AG04450 (cell line): ENCODE results near the gene PDE4D. TPM values are rescaled to one million over a fixed set of nuclear protein-coding genes. Genes with fewer than 3 reads are reported as not detected.

Experiments used
- CTCF ChIA-PET: fragments of 300-600, 350-600 bp; formaldehyde crosslinking; extraction: SDS; loops from one replicate; lab custom pipeline; 2022; ENCODE audit warnings: antibody characterized with exemption, inconsistent platforms; lab: Charles Lee
- POLR2A ChIA-PET: fragments of 350-600 bp; formaldehyde crosslinking; extraction: SDS; loops from one replicate; lab custom pipeline; 2021; ENCODE audit warnings: antibody characterized with exemption, inconsistent platforms; lab: Yijun Ruan, JAX
- DNase-seq: peaks from one replicate; pipeline ENCODE4 v3.0.0-alpha.2; 2011; ENCODE audit warnings: low read depth, low spot score
- H3K27ac ChIP-seq: one replicate; pipeline ENCODE4 v1.5.1; 2012; ENCODE audit warnings: low read depth, low read length, control low read depth
- H3K27me3 ChIP-seq: one replicate; pipeline ENCODE4 v1.6.0; 2012; ENCODE audit warnings: low read length; ENCODE audit not compliant: control insufficient read depth, insufficient read depth
- H3K4me3 ChIP-seq: 2 replicates; pipeline ENCODE4 v1.5.1; 2011; ENCODE audit warnings: mild to moderate bottlenecking, low read depth, low read length, control low read depth
- H3K9me3 ChIP-seq: 2 replicates; pipeline ENCODE4 v1.5.1; 2012; ENCODE audit warnings: low read length; ENCODE audit not compliant: control insufficient read depth, insufficient read depth
- CTCF ChIP-seq: IDR thresholded peaks from 2 replicates; pipeline ENCODE4 v1.5.1; 2011; ENCODE audit warnings: low read depth, low read length, control low read depth, inconsistent platforms
- polyA plus RNA-seq: library from polyadenylated mRNA; depleted of rRNA; stranded (reverse); fragments of >200 nt; gene quantifications from 2 replicates; pipeline ENCODE4 v1.2.3, GENCODE V29; 2011

Gene PDE4D
- polyA plus RNA-seq, 1 experiment, result 12.0 TPM

GRCh38 chr5:59241119-59241518, 652.4 kb downstream of the PDE4D start:
- Histone ChIP-seq H3K27ac (no peak overlapping the region), H3K9me3 (no peaks in the 10 kb centered on the region), H3K4me3 (no peak overlapping the region), H3K27me3 (no peaks in the 10 kb centered on the region)
- CTCF ChIA-PET, result no interaction called here
- TF ChIP-seq CTCF, result no peak
- POLR2A ChIA-PET, result no interaction called here
- no peak for DNase-seq

- CTCF ChIA-PET, result interaction anchor here (0.6 kb wide), 1 partner anchor 63 kb away, joined by 3 read pairs; no protein-coding TSS in a partner anchor
- POLR2A ChIA-PET, result no interaction called here
- TF ChIP-seq CTCF, result no peak
- no peaks in the 10 kb centered on the region for H3K9me3 ChIP-seq
- H3K27ac ChIP-seq, result no peak overlapping the region
- no peak overlapping the region for H3K4me3 ChIP-seq
- no peaks in the 10 kb centered on the region for H3K27me3 ChIP-seq
- DNase-seq, result no peak
Observed at GRCh38 chr5:59238126-59238902, 655.2 kb downstream of the PDE4D start.

- H3K27me3 ChIP-seq, result no peaks in the 10 kb centered on the region
- no peaks in the 10 kb centered on the region for H3K9me3 ChIP-seq
- ChIA-PET CTCF (interaction anchor here (0.6 to 1.7 kb wide), 4 partner anchors 15 to 131 kb away, joined by 3 to 8 read pairs (median 3); no protein-coding TSS in a partner anchor), POLR2A (no interaction called here)
- H3K27ac ChIP-seq, result no peak overlapping the region
- DNase-seq, result no peak
- H3K4me3 ChIP-seq, result no peak overlapping the region
- no peak for TF ChIP-seq CTCF
Observed at GRCh38 chr5:59236986-59237385, 656.5 kb downstream of the PDE4D start.

- ChIA-PET CTCF (interaction anchor here (1.0 to 1.7 kb wide), 4 partner anchors 14 to 144 kb away, joined by 3 to 8 read pairs (median 4); no protein-coding TSS in a partner anchor), POLR2A (no interaction called here)
- no peak for TF ChIP-seq CTCF
- DNase-seq, result no peak
- Histone ChIP-seq H3K27me3 (no peaks in the 10 kb centered on the region), H3K9me3 (no peaks in the 10 kb centered on the region), H3K4me3 (no peak overlapping the region), H3K27ac (no peak overlapping the region)
Observed at GRCh38 chr5:59236448-59236847, 657.1 kb downstream of the PDE4D start.

GRCh38 chr5:59234236-59234635, 659.3 kb downstream of the PDE4D start:
- Histone ChIP-seq H3K27ac (no peak overlapping the region), H3K27me3 (no peaks in the 10 kb centered on the region), H3K4me3 (no peak overlapping the region), H3K9me3 (no peaks in the 10 kb centered on the region)
- no peak for DNase-seq
- POLR2A ChIA-PET, result no interaction called here
- no peak for TF ChIP-seq CTCF
- CTCF ChIA-PET, result no interaction called here
